Muscle of arm (tissue), 12 donors: ENCODE results near the gene PEPD. TPM values are rescaled to one million over a fixed set of nuclear protein-coding genes. Genes with fewer than 3 reads are reported as not detected.

ENCODE experiments used
- DNase-seq: peaks from one replicate; pipeline ENCODE4 v3.0.0-alpha.2; 2013
- polyA plus RNA-seq, 12 donors: library from polyadenylated mRNA; unstranded; fragments of 120-200 nt; gene quantifications; one replicate each; pipeline ENCODE4 v1.2.1, GENCODE V29; 2013; ENCODE audit not compliant: insufficient read length in 12 of 12

Gene PEPD
- polyA plus RNA-seq, 12 donors, result 33.0 to 73.6 (median 43.2) TPM; not detected in 1

GRCh38 chr19:33408538-33409434 lies 112.8 kb downstream of the PEPD start:
- DNase-seq, result no peak

DNA sequence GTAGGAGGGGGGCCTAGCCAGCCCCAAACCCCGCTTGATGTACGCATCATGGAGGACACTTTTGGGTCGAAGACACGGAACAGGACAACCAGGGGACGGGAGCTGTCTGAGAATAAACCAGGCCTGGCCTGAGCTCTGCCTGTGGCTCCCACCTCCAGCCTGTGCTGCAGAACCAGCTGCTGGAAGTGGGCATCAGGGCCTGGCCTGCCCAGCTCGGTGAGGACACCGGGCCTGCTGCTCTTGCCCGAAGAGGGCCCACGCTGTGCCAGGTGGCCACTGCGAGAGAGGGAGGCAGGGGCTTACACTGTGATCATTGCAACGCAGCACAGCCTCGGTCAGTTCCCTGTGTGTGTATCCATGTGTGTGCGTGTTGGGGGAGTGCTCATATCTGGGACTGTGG lies 113.5 kb downstream of the PEPD start:
- no peak for DNase-seq

- no peak for DNase-seq
These were observed 113.9 kb downstream of the PEPD start for GRCh38 chr19:33407716-33408115.

DNA sequence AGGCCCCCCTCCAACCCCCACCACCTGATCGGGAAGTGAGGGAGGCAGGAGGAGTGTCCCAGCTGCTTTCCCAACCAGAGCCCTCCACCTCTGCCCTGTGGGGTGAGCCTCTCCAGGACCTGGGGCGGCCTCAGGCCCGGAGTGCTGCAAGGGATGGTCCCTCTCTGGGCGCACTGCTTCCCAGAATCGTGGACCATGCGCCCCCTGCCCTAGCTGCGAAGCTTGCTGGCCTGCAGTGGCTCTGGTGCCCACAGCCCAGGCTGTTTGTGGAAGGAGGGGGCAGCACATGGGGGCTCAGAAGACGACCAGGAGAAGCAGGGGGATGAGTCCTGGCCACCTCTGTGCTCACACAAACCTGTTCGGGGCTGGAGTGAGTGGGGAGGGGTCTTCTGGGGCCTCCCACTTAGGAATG lies 114.4 kb downstream of the PEPD start:
- no peak for DNase-seq

DNA sequence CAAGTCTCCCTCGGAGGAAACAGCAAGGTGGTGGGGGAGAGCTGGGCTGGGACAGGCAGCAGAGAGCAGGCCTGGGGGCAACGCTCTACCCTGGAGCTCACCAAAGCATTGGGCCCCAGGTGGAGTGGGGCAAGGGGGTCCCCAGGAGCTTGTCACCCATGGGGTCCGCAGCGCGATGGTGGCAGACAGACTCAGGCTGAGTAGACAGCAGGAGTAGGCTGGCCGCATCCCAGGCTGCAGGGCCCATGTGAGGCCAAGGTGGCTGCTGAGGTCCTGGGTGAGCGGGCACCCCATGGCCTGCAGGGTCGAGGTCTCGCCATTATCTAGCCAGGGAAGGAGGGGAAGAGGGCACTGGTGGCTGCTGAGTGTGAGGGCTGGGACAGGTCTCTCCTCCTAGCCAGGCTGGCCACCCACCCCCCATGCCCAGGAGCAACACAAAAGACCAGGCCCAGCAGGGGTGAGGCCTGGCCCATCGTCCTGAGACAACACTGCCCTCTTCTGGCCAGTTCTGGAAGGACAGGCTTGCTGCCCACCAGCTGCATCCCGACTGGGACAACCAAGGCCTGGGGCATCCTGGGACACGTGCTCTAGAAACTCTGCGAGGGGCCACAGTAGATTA lies 115.0 kb downstream of the PEPD start:
- peak; percentile 76 for DNase-seq

GRCh38 chr19:33405553-33406461 lies 115.8 kb downstream of the PEPD start:
- DNase-seq, result no peak

- peak; percentile 74 for DNase-seq
These were observed 116.4 kb downstream of the PEPD start for GRCh38 chr19:33405254-33405552.

- DNase-seq, result peak; percentile 86
These were observed 116.9 kb downstream of the PEPD start for GRCh38 chr19:33404506-33405253.

DNA sequence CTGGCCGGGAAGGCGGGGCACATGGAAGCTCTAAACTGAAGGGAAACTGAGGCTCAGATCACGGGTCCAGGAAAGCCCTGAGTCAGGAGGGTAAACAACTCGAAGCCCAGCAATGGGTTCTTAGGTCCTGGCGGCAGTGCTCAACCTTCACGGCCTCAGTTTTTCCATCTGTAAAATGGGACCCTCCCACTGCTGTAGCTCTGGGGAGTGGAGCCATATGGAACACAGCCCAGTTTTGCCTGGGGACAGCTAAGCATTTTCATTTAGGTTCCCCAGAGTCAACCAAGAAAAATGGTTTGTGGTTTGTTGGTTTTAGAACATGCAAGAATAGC lies 117.7 kb downstream of the PEPD start:
- no peak for DNase-seq

DNA sequence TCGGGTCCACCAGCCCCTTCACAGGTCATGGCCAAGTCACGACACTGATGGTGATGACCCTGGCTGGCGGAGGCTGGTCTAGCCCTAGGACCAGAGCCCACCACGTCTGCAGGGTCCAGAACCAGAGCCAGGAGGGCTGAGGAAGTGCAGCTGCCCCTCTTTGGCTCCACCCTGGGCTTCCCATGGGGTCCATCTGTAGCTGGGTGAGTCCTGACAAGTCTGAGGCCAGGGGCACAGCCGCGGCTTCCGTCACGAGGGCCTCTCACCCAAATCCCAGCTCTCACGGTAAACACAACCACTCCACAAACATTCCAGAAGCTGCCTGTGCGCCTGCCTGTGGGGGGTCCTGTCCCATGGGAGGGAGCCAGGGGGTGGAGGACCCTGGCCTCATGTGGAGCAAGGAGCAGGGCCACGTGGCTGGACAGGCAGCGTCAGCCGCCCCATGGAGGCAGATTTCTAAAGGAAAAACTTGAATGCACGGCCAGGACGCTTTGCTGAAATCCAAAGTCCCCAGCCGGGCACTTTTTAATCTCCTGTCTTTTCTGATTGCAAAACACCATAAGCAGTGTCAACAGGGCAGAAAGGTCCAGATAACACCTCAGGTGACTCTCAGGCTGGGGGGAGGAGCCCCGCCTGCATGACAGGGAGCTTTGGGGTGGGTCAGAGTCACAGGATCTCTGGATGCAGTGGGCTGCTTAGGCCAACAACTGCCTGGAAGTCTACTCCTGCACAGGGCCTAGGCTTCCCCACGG lies 118.2 kb downstream of the PEPD start:
- no peak for DNase-seq

DNA sequence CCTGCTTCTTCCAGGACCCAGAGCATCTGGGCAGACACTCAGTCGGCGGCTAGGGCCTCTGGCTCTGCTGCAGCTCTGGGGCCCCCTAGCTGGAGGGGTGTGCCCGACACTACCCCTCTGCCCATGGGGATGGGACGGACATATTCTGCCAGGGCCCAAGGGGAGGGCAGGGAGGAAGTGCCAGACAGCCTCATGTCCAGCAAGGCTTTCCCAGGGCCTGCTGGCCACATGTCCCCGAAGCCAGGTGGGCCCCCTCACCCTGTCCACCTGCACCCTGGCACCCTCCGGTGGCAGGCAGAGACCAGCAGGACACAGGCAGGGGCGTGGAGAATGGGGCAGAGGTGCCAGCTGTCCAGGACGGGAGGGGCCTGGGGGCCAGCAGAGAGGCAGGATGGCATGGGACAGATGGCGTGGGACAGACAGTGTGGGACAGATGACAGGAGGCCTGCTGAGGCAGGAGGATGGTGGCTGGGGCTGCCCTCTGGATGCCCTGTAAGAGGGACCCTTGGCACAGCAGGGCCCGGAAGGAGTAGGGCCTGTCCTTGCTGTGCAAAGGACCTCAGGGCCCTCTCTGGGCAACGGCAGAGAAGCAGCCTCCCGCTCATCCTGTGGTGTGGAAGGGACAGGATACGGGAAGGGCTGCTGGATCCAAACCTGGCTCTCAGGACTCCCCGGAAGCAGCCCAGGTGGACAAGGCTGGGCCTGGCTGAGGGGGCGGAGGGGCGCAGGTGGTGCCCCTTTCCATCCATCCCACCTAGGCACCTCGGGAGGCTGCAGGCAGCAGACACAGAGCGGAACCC lies 119.0 kb downstream of the PEPD start:
- no peak for DNase-seq

- no peak for DNase-seq
These were observed 119.7 kb downstream of the PEPD start for GRCh38 chr19:33401683-33402420.

- no peak for DNase-seq
These were observed 120.5 kb downstream of the PEPD start for GRCh38 chr19:33400856-33401682.

GRCh38 chr19:33399745-33400681 lies 121.6 kb downstream of the PEPD start:
- DNase-seq, result no peak

DNA sequence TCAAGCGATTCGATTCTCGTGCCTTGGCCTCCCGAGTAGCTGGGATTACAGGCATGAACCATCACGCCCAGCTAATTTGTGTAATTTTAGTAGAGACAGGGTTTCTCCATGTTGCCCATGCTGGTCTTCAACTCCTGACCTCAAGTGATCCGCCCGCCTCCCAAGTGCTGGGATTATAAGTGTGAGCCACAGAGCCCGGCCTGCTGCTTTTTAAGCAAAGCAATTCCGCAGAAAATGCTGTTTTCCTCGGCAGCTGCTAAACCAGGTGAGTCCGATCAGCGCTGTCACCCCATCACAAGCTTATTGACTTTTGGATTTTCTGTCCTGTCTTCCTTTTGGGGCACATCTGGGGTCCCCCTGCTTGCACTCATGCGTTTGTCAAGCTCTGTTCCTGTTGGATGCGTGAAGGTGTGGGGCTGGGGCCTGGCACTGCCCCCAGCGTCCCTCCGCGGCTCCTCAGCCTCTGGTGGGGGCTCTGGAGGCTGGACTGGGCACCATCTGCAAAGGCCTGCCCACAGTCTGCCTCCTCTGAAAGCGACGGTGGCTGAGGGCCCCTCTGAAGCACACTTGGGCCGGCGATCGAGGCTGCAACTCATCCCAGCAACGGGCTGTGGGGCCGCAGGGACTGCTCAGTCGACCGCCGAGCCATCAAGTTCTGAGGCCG lies 122.4 kb downstream of the PEPD start:
- no peak for DNase-seq

- no peak for DNase-seq
These were observed 123.1 kb downstream of the PEPD start for GRCh38 chr19:33398361-33399060.
